Stimulated activated CD4-positive, alpha-beta T cell treated with anti-CD3 and anti-CD28 coated beads, TNF-alpha, amount 100 ng/mL, for 1 hour (primary cell): ENCODE results near the gene TLR2.

Experiments
- DNase-seq, 3 donors: peaks; one replicate each; pipeline ENCODE4 v3.0.0-alpha.2; 2020; ENCODE audit warnings: low read depth in 3 of 3, low spot score in 1 of 3

TLR2 gene

DNA sequence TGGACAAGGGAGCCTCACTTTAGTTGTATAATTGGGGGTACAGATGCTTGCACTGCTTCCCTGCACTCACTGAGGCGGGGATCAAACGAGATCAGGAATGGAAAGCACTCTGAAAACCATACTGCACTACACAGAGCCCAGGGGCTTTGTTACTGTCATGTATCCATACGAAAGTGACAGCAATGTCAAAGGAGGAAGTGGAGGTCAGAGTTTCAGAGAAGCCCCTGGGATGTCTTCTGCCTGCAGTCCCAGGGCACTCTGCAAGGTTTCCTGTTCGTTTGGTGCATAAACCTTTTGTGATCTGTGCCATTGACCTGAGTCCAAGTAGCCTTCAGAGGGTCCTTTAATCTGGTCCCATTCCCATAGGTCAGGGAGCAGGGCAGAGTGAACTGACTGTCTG is 44.6 kb downstream of the TLR2 start:
- DNase-seq, result no peak

DNA sequence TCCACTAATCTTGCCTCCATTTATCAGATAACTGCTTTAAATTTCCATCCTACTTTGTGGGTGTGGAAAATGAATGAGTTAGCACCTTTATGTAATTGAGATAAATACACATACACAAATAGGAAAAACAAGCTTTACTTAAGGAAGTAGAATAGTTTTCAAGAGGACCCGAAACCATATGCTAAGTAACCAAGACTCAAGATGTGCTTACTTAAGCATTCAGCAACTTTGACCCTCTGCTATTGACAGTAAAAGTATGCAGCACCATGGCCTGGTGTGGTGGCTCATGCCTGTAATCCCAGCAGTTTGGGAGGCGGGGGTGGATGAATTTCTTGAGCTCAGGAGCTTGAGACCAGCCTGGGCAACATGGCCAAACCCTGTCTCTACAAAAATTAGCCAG is 45.8 kb downstream of the TLR2 start:
- no peak for DNase-seq

DNA sequence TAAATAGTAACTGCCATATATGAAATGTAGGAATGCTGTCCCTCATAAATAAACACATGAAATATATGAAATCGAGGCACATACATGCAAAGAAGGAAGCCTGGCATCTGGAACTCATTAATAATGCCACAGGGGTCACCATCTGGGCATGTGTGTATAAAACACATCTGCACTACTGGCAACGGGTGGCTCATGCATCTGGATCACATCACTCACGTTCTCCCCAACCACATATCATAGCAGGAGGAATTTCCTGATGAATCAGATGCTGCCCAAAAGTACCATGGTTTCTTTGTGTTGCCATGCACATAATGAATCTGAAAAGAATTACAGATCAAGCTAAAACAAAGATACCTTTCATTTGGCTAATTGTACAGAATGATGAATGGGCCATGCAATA is 47.2 kb downstream of the TLR2 start:
- DNase-seq, result no peak

DNA sequence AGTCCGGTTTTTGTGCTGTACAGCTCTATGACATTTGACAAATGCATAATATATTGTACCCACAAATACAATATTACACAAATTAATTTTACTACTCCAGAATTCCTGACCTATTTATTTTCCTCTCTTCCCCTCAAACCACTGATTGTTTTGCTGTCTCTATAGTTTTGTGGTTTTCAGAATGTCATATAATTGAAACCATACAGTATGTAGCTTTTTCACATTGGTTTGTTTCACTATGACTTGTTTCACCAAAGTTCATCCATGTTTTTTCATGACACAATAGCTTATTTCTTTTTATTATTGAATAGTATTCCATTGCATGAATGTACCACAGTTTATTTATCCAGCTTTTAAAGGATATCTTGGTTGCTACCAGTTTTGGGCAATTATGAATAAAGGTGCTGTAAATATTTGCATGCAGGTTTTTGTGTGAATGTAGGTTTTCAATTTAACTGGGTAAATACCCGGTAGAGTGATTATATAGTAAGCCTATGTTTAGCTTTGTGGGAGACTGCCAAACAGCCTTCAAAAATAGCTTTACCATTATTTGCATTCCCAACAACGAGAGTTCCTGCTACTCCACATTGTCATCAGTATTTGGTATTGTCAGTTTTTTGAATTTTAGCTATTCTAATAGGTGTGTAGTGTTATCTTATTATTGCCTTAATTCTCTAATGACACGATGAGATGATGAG is 49.8 kb downstream of the TLR2 start:
- DNase-seq, result no peak

DNA sequence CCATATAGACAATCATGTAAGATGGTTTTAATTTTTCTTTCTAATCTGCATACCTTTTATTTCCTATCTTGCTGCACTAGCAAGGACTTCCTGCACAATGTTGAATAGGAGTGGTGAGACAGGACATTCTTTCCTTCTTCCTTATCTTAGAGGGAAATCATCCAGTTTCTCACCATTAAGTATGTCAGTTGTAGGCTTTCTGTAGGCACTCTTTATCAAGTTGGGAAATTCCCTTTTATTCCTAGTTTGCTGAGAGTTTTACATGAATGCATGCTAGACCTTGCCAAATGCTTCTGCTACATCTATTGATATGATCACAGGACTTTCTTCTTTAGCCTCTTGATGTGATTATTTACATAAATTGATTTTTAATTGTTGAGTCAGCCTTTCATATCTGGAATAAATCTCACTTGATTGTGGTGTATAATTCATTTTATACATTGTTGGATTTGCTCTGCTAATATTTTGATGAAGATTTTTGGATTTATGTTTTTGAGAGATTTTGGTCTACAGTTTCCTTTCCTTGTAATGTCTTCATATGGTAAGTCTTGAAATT is 51.9 kb downstream of the TLR2 start:
- DNase-seq, result no peak

DNA sequence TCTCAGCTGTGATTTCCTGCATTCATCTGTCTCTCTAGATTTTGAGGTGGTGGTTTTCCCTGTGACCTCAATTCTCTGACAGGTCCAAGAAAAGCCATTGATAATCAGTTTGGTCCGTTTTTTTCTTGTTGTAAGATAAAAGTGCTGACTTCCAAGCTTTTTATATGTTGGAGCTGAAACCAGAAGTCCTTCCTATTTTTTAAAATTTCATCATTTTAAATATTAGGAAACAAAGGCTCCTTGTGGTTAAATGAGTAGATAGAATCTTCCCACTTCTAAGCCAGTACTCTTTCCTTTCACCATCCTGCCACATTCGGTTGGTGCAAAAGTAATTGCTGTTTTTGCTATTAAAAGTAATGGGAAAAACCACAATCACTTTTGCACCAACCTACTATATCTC is 57.5 kb downstream of the TLR2 start:
- DNase-seq, result no peak

DNA sequence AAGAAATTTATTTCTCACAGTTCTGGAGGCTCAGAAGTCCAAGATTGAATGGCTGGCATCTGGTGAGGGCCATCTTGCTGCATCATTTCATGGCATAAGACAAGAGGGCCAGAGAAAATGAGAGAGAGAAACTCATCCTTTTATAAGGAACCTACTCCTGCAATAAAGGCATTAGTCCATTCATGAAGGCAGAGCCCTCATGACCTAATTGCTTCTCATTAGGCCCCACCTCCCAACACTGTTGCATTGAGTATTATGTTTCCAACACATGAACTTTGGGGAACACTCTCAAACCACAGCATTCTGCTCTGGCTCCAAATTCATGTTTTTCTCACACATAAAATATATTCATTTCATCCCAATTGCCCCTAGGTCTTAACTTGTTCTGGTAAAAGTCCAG is 61.6 kb downstream of the TLR2 start:
- no peak for DNase-seq

DNA sequence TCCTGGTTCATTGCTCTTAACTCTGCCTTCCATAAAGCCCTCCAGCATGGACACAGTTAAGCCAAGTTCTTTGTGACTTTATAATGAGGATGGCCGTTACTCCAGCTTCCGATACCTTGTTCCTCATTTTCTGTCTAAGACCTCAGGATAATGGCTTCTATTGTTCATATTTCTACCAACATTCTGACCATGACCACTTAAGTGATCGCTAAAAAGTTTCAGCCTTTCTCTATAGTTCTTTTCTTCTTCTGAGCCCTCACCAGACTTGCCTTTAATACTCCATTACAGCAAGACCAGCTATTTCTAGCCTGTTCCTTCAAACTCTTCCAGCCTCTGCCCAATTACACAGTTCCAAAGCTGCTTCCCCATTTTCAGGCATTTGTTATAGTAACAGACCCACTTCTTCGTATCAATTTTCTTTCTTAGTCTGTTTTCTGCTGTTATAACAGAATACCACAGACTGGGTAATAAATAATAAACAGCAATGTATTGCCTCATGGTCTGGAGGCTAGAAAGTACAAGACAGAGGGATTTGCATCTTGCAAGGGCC is 63.4 kb downstream of the TLR2 start:
- no peak for DNase-seq

DNA sequence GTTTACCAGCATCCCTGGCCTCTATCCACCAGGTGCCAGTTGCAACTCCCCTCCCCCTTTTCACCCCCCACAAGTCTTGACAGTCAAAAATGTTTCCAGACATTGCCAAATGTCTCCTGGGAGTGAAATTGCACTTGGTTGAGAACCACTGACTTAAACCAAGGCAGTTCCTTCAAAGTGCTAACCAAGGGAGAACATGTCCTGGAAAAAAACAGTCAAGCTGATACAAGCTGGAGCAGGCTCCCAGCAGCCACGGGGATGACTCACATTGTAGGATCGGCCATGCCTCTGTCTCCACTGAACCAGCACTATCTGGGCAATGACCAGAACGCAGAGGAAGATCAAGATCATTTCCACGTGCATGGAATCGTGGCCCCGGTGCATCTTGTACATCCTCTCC is 64.3 kb downstream of the TLR2 start:
- DNase-seq, result no peak

DNA sequence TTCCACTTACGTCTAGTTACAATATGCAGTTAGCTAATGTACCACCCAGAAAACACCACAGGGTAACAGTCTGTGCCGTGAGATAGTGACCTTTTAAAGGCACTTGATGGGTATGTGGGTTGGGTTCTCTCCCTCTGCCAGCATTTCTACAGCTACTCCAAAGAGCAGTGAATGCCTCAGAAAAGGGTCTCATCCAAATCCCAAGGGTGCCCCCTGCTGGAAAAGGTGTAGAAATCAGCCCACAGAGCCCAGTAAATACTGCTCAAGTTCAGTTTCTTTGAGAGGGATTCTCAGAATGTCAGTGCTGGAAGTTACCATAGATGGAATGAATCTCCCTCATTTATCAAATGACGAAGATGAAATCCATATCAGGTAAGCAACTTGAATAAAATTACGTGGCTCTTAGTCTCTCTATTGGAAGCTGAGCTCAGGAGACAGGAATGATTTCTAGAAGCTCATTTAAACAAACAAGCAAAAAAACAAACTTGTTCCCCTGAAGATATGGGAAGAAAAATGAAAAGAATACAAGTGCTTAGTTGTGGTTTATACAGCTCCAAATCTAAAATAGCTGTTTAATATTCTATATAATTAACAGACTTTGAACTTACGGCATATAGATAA is 66.2 kb downstream of the TLR2 start:
- peak; percentile 19 to 23 (median 21) for DNase-seq

DNA sequence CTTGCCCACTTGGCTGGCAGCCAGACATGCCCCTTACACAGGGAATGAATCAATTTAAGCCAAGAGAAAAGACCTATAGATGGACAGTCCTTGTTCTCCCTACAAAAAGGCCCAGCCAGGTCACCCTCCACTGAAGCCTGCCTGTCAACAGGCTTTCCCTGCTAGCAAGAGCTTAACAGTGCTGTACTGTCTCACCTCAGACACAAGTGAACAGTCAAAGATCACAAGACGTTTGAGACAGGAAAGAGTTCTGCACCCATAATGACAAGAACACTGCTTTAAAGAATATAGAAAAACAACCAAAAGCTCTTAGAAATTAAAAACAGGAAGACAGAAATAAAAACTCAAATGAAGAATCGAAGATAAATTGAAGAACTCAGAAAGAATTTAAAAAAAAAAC is 71.1 kb downstream of the TLR2 start:
- no peak for DNase-seq
